Measurements from ENCODE around the gene ZNF445.

DNA sequence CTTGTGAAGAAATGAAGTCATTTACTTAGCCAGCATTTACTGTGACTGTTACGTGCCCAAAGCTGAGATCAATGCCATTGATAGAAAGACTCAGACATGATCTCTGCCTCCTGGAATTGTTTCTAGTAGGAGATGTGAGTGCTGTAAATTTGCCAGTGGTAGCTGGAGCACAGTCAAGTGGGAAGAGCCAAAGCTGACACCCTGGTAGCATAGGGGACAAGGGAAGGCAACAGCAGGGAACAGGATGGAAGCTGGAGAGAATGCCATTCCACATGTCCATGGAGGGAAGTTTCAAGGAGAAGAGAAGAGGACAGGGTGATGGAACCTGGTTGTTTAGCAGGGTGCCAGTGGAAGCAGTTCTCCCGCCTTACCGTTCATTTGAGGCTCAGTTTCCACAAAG lies 74.9 kb downstream of the ZNF445 start:
- no peak for TF ChIP-seq POLR2AphosphoS5 (IDR thresholded peaks at IDR 0.05; ENCODE audit: low read depth)
- TF ChIP-seq, protein P1, sequence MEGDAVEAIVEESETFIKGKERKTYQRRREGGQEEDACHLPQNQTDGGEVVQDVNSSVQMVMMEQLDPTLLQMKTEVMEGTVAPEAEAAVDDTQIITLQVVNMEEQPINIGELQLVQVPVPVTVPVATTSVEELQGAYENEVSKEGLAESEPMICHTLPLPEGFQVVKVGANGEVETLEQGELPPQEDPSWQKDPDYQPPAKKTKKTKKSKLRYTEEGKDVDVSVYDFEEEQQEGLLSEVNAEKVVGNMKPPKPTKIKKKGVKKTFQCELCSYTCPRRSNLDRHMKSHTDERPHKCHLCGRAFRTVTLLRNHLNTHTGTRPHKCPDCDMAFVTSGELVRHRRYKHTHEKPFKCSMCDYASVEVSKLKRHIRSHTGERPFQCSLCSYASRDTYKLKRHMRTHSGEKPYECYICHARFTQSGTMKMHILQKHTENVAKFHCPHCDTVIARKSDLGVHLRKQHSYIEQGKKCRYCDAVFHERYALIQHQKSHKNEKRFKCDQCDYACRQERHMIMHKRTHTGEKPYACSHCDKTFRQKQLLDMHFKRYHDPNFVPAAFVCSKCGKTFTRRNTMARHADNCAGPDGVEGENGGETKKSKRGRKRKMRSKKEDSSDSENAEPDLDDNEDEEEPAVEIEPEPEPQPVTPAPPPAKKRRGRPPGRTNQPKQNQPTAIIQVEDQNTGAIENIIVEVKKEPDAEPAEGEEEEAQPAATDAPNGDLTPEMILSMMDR (IDR thresholded peaks at IDR 0.05; ENCODE audit: insufficient read depth, low read length): no peak
- no peak for TF ChIP-seq SPI1 (IDR thresholded peaks at IDR 0.05; ENCODE audit: borderline replicate concordance, low read depth)
- TF ChIP-seq, protein P2, sequence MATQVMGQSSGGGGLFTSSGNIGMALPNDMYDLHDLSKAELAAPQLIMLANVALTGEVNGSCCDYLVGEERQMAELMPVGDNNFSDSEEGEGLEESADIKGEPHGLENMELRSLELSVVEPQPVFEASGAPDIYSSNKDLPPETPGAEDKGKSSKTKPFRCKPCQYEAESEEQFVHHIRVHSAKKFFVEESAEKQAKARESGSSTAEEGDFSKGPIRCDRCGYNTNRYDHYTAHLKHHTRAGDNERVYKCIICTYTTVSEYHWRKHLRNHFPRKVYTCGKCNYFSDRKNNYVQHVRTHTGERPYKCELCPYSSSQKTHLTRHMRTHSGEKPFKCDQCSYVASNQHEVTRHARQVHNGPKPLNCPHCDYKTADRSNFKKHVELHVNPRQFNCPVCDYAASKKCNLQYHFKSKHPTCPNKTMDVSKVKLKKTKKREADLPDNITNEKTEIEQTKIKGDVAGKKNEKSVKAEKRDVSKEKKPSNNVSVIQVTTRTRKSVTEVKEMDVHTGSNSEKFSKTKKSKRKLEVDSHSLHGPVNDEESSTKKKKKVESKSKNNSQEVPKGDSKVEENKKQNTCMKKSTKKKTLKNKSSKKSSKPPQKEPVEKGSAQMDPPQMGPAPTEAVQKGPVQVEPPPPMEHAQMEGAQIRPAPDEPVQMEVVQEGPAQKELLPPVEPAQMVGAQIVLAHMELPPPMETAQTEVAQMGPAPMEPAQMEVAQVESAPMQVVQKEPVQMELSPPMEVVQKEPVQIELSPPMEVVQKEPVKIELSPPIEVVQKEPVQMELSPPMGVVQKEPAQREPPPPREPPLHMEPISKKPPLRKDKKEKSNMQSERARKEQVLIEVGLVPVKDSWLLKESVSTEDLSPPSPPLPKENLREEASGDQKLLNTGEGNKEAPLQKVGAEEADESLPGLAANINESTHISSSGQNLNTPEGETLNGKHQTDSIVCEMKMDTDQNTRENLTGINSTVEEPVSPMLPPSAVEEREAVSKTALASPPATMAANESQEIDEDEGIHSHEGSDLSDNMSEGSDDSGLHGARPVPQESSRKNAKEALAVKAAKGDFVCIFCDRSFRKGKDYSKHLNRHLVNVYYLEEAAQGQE (IDR thresholded peaks at IDR 0.05; ENCODE audit: insufficient replicate concordance, low read depth): no peak
